GM12878 (cell line): ENCODE data around the gene SETBP1. TPM values are rescaled to one million over a fixed set of nuclear protein-coding genes. Genes with fewer than 3 reads are reported as not detected.

Source experiments
- ATAC-seq: fragments of 200-7000 bp; cut with Tn5 transposase; 3 replicates; pipeline ENCODE4 v1.9.1; 2020; ENCODE audit warnings: mild to moderate bottlenecking, moderate library complexity
- BruUV-seq: library from RNA; stranded (reverse); fragments of 400-500 nt; replicated peaks from 2 replicates; lab custom pipeline; 2021; lab: Mats Ljungman, UMichigan
- CTCF ChIA-PET: fragments of 300-600 bp; sonication (Branson Sonifier 250); formaldehyde crosslinking; extraction: SDS; loops from one replicate; lab custom pipeline; 2021; ENCODE audit warnings: inconsistent platforms; lab: Yijun Ruan, JAX
- POLR2A ChIA-PET: fragments of 350-600 bp; formaldehyde crosslinking; extraction: SDS; loops from one replicate; lab custom pipeline; 2021; ENCODE audit warnings: inconsistent platforms; lab: Charles Lee
- RAD21 ChIA-PET: fragments of 300-600 bp; sonication (Branson Sonifier 250); formaldehyde crosslinking; loops from one replicate; lab custom pipeline; 2023; ENCODE audit warnings: antibody characterized with exemption; ENCODE audit not compliant: unreplicated experiment; lab: Charles Lee
- SMC1A ChIA-PET: fragments of 300-600 bp; sonication (Branson Sonifier 250); formaldehyde crosslinking; loops from one replicate; lab custom pipeline; 2023; ENCODE audit not compliant: unreplicated experiment, uncharacterized antibody; lab: Charles Lee
- DNase-seq: peaks from one replicate; pipeline ENCODE4 v3.0.0-alpha.2; 2011; ENCODE audit warnings: low read depth, low spot score
- FAIRE-seq: peaks from 3 replicates; lab custom pipeline; 2011; peaks lifted over from hg19 to GRCh38; lab: Jason Lieb, UNC
- H2AFZ ChIP-seq: 2 replicates; pipeline ENCODE4 v1.6.0; 2011; ENCODE audit warnings: low read depth, low read length, control low read depth; ENCODE audit not compliant: control insufficient read depth
- H3K27ac ChIP-seq: 2 replicates; pipeline ENCODE4 v1.5.1; 2011; ENCODE audit warnings: control low read depth; ENCODE audit not compliant: control insufficient read depth, insufficient read depth
- H3K27me3 ChIP-seq, 2 experiments: replicated peaks in 1 of 2; 2 replicates each; pipeline versions ENCODE4 v1.6.0 to v1.6.1; 2011; ENCODE audit warnings: low read length in 1 of 2; ENCODE audit not compliant: control insufficient read depth in 2 of 2, insufficient read depth in 2 of 2
- H3K36me3 ChIP-seq, 2 experiments: 2 replicates each; pipeline ENCODE4 v1.5.1; 2011; ENCODE audit warnings: low read length in 1 of 2; ENCODE audit not compliant: control insufficient read depth in 2 of 2, insufficient read depth in 2 of 2
- H3K4me1 ChIP-seq: 2 replicates; pipeline ENCODE4 v1.6.1; 2011; ENCODE audit warnings: mild to moderate bottlenecking, low read length, moderate library complexity, mixed read lengths; ENCODE audit not compliant: control insufficient read depth, insufficient read depth
- H3K4me2 ChIP-seq: 2 replicates; pipeline ENCODE4 v1.6.0; 2011; ENCODE audit warnings: control low read depth; ENCODE audit not compliant: control insufficient read depth, insufficient read depth
- H3K4me3 ChIP-seq: fragments of 200-600 bp; sonication (generic); 2 replicates; pipeline ENCODE4 v1.5.1; 2016
- H3K79me2 ChIP-seq: 2 replicates; pipeline ENCODE4 v1.6.0; 2011; ENCODE audit warnings: low read length; ENCODE audit not compliant: control insufficient read depth, insufficient read depth
- H3K9ac ChIP-seq: 2 replicates; pipeline ENCODE4 v1.8.0; 2011; ENCODE audit warnings: low read length, control low read depth, mixed read lengths; ENCODE audit not compliant: control insufficient read depth, insufficient read depth
- H3K9me3 ChIP-seq: replicated peaks from 3 replicates; pipeline ENCODE4 v1.5.1; 2011; ENCODE audit warnings: mild to moderate bottlenecking, low read length; ENCODE audit not compliant: control insufficient read depth, insufficient read depth
- H4K20me1 ChIP-seq: 2 replicates; pipeline ENCODE4 v1.6.0; 2011; ENCODE audit not compliant: control insufficient read depth, insufficient read depth
- ATF7 ChIP-seq: fragments of 450-650 bp; IDR thresholded peaks from 2 replicates; pipeline ENCODE4 v1.6.1; 2016; ENCODE audit warnings: low read depth, mild to moderate bottlenecking
- CBX5 ChIP-seq: sonication (generic); IDR thresholded peaks from 2 replicates; pipeline ENCODE4 v1.6.1; 2016; ENCODE audit warnings: low read depth, moderate library complexity, mild to moderate bottlenecking, inconsistent platforms
- ELK1 ChIP-seq: IDR thresholded peaks from 2 replicates; pipeline ENCODE4 v1.6.1; 2012; ENCODE audit warnings: low read depth, low read length, improper control_type of control experiment
- ESRRA ChIP-seq: IDR thresholded peaks from 2 replicates; pipeline ENCODE4 v1.6.1; 2012; ENCODE audit warnings: mild to moderate bottlenecking, low read length, improper control_type of control experiment
- HSF1 ChIP-seq: fragments of 150-350 bp; IDR thresholded peaks from 2 replicates; pipeline ENCODE4 v1.6.1; 2014; ENCODE audit warnings: mild to moderate bottlenecking, low read depth, low read length
- JUND ChIP-seq: IDR thresholded peaks from 2 replicates; pipeline ENCODE4 v1.6.1; 2012; ENCODE audit warnings: low read depth, mild to moderate bottlenecking, low read length, improper control_type of control experiment, moderate library complexity
- KLF5 ChIP-seq: fragments of 450-650 bp; IDR thresholded peaks from 2 replicates; pipeline ENCODE4 v1.6.1; 2014; ENCODE audit warnings: mild to moderate bottlenecking; ENCODE audit not compliant: partially characterized antibody
- NR2C2 ChIP-seq: IDR thresholded peaks from 2 replicates; pipeline ENCODE4 v1.6.1; 2011; ENCODE audit warnings: borderline replicate concordance, low read depth; ENCODE audit not compliant: control insufficient read depth, insufficient read length
- PAX8 ChIP-seq: fragments of 450-650 bp; IDR thresholded peaks from 2 replicates; pipeline ENCODE4 v1.6.1; 2017; ENCODE audit warnings: mild to moderate bottlenecking, moderate library complexity
- RFX5 ChIP-seq: IDR thresholded peaks from 2 replicates; pipeline ENCODE4 v1.6.1; 2011; ENCODE audit warnings: low read depth, low read length, improper control_type of control experiment
- WRNIP1 ChIP-seq: IDR thresholded peaks from 2 replicates; pipeline ENCODE4 v1.6.1; 2011; ENCODE audit warnings: low read depth, low read length, improper control_type of control experiment, borderline replicate concordance
- ZBTB33 ChIP-seq: fragments of 450-650 bp; IDR thresholded peaks from 2 replicates; pipeline ENCODE4 v1.6.1; 2017; ENCODE audit warnings: mild to moderate bottlenecking
- ZBTB40 ChIP-seq: fragments of 450-650 bp; IDR thresholded peaks from 2 replicates; pipeline ENCODE4 v1.6.1; 2016; ENCODE audit warnings: mild to moderate bottlenecking, moderate library complexity, borderline replicate concordance
- WGBS: methylation state at CpG from one replicate; pipeline ENCODE4 v1.1.6; 2016; ENCODE audit warnings: low lambda C conversion rate; ENCODE audit not compliant: insufficient replicate concordance, insufficient coverage; ENCODE audit errors: missing lambda C conversion rate; 5-methylcytosine and 5-hydroxymethylcytosine counted together
- in situ Hi-C: fragments of 300-500 bp; cut with MboI; formaldehyde crosslinking; loops from 9 replicates; pipeline ENCODE4 v1.14.3; 2018; ENCODE audit warnings: mixed read lengths
- intact Hi-C: fragments of 100-400 bp; cut with micrococcal nuclease; formaldehyde crosslinking; loops from one replicate; pipeline ENCODE4 v1.14.2; 2022; ENCODE audit not compliant: unreplicated experiment
- polyA plus RNA-seq, 11 experiments: library from polyadenylated mRNA; depleted of rRNA in 4 of 11; unstranded in 6 of 11; stranded (reverse) in 5 of 11; fragments of >200 nt; fragmentation: Nextera tagmentation in 4 of 11; fragmentation: Illumina TruSeq in 1 of 11; extraction: Ambion mirVana in 4 of 11; extraction: Trizol in 1 of 11; gene quantifications; 1 replicate in 1 of 11; 2 replicates in 10 of 11; pipeline versions ENCODE4 v1.2.1 to v1.2.3, GENCODE V29; 2011 to 2016; ENCODE audit warnings: inconsistent platforms in 2 of 11, missing spikeins in 2 of 11, low read depth in 1 of 11
- total RNA-seq, 4 experiments: library from RNA; depleted of rRNA in 3 of 4; stranded (reverse); fragments of >200 nt in 3 of 4; fragmentation: Illumina TruSeq in 1 of 4; extraction: Trizol in 1 of 4; gene quantifications; 2 replicates each; pipeline versions ENCODE4 v1.2.1 to v1.2.3, GENCODE V29; 2013 to 2021

The SETBP1 gene
- total and polyA plus RNA-seq, 10 of the 15 experiments (the other 5 are each of a cell fraction or from before 2014, with no cell fraction given): 0.99 to 29.7 (median 8.3) TPM

- TF ChIP-seq HSF1: no peak
These were observed 316.5 kb downstream of the SETBP1 start (continued) for GRCh38 chr18:44997174-44997573.

- FAIRE-seq (no peak), DNase-seq (no peak), ATAC-seq (no peak)
- intact Hi-C loops: no loop called here
- SMC1A ChIA-PET: interaction anchor here (1.3 kb wide), 1 partner anchor 11 kb away, joined by 3 read pairs; no protein-coding TSS in a partner anchor
- Histone ChIP-seq H3K9ac (no peak overlapping the region), H3K27ac (no peak overlapping the region), H3K27me3 (no peaks in the 10 kb centered on the region), H3K4me2 (no peak overlapping the region), H3K9me3 (no peaks in the 10 kb centered on the region), H2AFZ (no peak overlapping the region), H3K4me1 (no peaks in the 10 kb centered on the region), H4K20me1 (no peaks in the 10 kb centered on the region), H3K36me3 (no peaks in the 10 kb centered on the region), H3K4me3 (no peak overlapping the region), H3K79me2 (no peaks in the 10 kb centered on the region)
- CTCF ChIA-PET: interaction anchor here (1.6 to 1.8 kb wide), 2 partner anchors 10 to 13 kb away, joined by 4 to 5 read pairs; no protein-coding TSS in a partner anchor
- RAD21 ChIA-PET: no interaction called here
- in situ Hi-C loops: no loop called here
- BruUV-seq: no TSS peak
- POLR2A ChIA-PET: no interaction called here
- WGBS: 95% methylated on average over 8 of the region's 8 CpGs
- no peak for TF ChIP-seq KLF5
- TF ChIP-seq NR2C2: no peak
- no peak for TF ChIP-seq ESRRA
- no peak for TF ChIP-seq ZBTB40
- no peak for TF ChIP-seq WRNIP1
- no peak for TF ChIP-seq ZBTB33
- TF ChIP-seq ATF7: no peak
- TF ChIP-seq CBX5: no peak
- no peak for TF ChIP-seq ELK1
- no peak for TF ChIP-seq RFX5
- TF ChIP-seq JUND: no peak
- TF ChIP-seq PAX8: no peak
These were observed 317.7 kb downstream of the SETBP1 start for GRCh38 chr18:44998360-44998759.
